Epithelial cell of esophagus (primary cell): ENCODE results near the gene CCDC50.

Source experiments
- DNase-seq: peaks from one replicate; pipeline ENCODE4 v3.0.0; 2010; ENCODE audit warnings: low read depth
- H3K4me3 ChIP-seq: 2 replicates; pipeline ENCODE4 v1.5.1; 2011; ENCODE audit warnings: mild to moderate bottlenecking, low read length, control low read depth
- TF ChIP-seq, protein P1 (sequence below): IDR thresholded peaks from 2 replicates; pipeline ENCODE4 v1.5.1; 2011; ENCODE audit warnings: low read depth, mild to moderate bottlenecking, low read length, control low read depth, inconsistent platforms; ENCODE audit not compliant: insufficient read depth; ENCODE audit errors: missing control alignments

Gene CCDC50

DNA sequence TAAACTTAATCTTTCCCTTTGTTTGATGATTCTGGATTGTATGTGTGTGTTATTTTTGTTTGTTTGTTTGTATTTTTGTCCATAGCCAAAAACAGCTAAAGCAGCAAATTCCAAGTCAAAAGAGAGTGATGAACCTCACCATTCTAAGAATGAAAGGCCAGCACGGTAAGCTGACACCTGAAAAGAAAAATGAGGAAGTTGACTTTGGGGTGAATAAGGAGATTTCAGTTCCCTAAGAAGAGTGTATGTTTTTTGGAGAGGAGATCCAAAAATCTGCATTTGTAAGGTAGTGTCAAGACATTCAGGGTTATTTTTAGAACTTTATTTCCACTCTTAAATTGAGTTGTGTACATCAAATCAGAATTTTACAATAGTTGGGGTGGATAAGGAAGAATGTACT is 53.5 kb downstream of the CCDC50 start:
- no peak for DNase-seq
- H3K4me3 ChIP-seq = no peak overlapping the region
- TF ChIP-seq, protein P1, sequence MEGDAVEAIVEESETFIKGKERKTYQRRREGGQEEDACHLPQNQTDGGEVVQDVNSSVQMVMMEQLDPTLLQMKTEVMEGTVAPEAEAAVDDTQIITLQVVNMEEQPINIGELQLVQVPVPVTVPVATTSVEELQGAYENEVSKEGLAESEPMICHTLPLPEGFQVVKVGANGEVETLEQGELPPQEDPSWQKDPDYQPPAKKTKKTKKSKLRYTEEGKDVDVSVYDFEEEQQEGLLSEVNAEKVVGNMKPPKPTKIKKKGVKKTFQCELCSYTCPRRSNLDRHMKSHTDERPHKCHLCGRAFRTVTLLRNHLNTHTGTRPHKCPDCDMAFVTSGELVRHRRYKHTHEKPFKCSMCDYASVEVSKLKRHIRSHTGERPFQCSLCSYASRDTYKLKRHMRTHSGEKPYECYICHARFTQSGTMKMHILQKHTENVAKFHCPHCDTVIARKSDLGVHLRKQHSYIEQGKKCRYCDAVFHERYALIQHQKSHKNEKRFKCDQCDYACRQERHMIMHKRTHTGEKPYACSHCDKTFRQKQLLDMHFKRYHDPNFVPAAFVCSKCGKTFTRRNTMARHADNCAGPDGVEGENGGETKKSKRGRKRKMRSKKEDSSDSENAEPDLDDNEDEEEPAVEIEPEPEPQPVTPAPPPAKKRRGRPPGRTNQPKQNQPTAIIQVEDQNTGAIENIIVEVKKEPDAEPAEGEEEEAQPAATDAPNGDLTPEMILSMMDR = no peak

DNA sequence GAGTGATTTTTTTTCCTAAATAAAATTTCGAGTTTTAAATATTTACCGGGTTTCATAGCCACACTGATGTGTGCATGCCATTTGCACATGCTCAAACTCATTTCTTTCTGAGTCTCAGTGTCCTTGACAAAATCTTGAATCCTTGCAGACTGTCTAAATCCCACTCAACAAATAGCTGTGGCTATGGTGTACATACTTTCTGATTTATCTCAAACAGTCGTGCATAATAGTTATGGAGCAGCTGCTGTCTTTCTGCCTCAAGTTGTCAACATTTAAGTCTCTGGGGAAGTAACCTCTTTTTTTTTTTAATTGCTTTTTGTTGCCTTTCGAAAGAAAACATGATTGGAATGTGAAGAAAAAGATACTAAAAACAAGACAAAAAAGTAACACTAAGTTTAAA is 53.9 kb downstream of the CCDC50 start:
- TF ChIP-seq, protein P1 = no peak
- no peak overlapping the region for H3K4me3 ChIP-seq
- no peak for DNase-seq

DNA sequence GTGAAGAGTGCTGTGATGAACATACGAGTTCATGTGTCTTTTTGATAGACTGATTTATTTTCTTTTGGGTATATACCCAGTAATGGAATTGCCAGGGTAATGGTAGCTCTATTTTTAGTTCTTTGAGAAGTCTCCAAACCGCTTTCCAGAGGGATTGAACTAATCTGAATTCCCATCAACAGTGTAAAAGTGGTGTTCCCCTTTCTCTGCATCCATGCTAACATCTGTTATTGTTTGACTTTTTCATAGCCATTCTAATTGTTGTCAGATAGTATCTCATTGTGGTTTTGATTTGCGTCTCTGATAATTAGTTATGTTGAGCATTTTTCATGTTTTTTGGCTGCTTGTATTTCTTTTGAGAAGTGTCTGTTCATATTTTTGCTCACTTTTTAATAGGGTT is 55.9 kb downstream of the CCDC50 start:
- TF ChIP-seq, protein P1 = no peak
- no peak for DNase-seq
- no peak overlapping the region for H3K4me3 ChIP-seq

DNA sequence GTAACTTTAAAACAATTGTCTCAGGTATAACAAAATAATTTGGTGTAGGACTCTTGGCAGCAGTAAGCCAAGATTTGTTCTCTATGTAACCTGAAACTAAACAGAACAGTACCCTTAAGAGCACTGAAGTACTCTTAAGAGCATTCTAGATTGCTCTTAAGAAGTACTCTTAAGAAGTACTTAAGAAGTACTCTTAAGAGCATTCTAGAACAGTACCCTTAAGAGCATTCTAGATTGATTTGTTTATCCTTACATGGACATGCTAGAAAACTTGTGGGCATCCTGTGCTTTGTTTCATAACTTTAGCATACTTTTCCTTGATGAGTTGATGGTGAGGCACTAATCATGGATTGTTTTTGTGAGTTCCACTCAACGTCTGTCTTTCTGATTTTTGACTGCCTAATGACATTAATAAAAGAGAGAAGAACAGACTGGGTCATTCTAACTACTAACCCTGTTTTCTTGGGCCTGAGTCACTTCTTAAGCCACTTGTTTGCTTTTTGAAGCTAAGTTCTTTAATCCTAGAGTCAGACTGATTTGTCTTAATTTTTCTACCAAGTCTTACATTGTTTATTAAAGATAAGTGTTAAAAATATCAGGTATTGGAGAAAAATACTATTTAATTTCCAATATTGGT is 58.4 kb downstream of the CCDC50 start:
- no peak for DNase-seq
- TF ChIP-seq, protein P1 = no peak
- H3K4me3 ChIP-seq = no peak overlapping the region

DNA sequence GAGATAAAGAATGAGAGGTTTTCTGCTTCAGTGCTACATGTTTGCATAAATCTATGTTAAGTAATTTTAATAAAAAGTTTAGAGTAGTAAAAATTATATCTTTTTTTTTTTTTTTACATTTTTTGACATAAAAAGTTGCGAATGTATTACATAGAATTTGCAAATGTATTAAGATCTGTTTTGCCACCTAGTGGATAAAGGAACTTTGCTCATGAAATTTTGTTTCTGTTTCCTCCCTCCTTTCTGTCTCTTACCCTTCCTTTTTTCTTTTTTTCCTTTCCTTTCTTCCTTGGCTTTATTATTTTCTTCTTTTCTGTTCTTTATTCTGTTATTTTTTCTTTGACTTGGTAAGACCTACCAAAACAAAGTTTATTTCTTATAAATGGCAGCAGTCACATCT is 59.6 kb downstream of the CCDC50 start:
- DNase-seq = no peak
- TF ChIP-seq, protein P1 = peak; percentile 32
- H3K4me3 ChIP-seq = no peak overlapping the region

DNA sequence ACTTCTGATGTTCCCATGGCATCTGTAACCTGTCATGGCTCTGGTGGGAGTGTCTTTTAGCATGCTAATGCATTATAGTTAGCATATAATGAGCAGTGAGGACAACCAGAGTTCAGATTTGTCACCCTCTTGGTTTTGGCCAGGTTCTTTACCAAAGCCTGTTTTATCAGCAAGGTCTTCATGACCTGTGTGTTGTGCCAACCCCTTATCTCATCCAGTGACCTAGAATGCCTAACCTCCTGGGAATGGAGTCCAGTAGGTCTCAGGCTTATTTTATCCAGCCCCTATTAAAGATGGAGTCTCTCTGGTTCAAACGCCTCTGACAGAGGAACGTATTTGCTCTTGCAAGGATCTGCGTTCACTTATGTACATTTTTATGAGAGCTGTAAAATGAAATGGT is 61.4 kb downstream of the CCDC50 start:
- DNase-seq = no peak
- no peak overlapping the region for H3K4me3 ChIP-seq
- TF ChIP-seq, protein P1 = no peak
